HepG2 (cell line): ENCODE data around the gene SYTL5. TPM values are rescaled to one million over a fixed set of nuclear protein-coding genes. Genes with fewer than 3 reads are reported as not detected.

Experiments
- ATAC-seq: fragments of 200-7000 bp; cut with Tn5 transposase; 3 replicates; pipeline ENCODE4 v1.9.1; 2020; ENCODE audit warnings: mild to moderate bottlenecking, moderate library complexity
- BruUV-seq: library from RNA; stranded (reverse); fragments of 400-500 nt; replicated peaks from 2 replicates; lab custom pipeline; 2021; lab: Mats Ljungman, UMichigan
- CTCF ChIA-PET: fragments of 300-600 bp; formaldehyde crosslinking; extraction: SDS; loops from one replicate; lab custom pipeline; 2021; ENCODE audit warnings: low total read pairs, inconsistent platforms, low intra/inter-chr PET ratio; lab: Yijun Ruan, JAX
- POLR2A ChIA-PET: fragments of 350-600 bp; sonication (Branson Sonifier 250); formaldehyde crosslinking; loops from one replicate; lab custom pipeline; 2020; ENCODE audit warnings: antibody characterized with exemption, inconsistent platforms; lab: Yijun Ruan, JAX
- DNase-seq: peaks from one replicate; pipeline ENCODE4 v3.0.0-alpha.2; 2015; ENCODE audit warnings: low spot score
- FAIRE-seq: peaks from 3 replicates; lab custom pipeline; 2011; peaks lifted over from hg19 to GRCh38; lab: Jason Lieb, UNC
- H2AFZ ChIP-seq: one replicate; pipeline ENCODE4 v1.6.1; 2011; ENCODE audit warnings: low read length, inconsistent platforms
- H3K27ac ChIP-seq: fragments of 300-600 bp; 3 replicates; pipeline ENCODE4 v1.8.0; 2011; ENCODE audit warnings: mixed run types, mild to moderate bottlenecking, mixed read lengths, low read length, inconsistent platforms; ENCODE audit not compliant: insufficient read depth; ENCODE audit errors: extremely low read length
- H3K27me3 ChIP-seq, 2 experiments: fragments of 200-600 bp in 1 of 2; 2 replicates in 1 of 2; 3 replicates in 1 of 2; pipeline versions ENCODE4 v1.6.0 to v1.8.0; 2011; ENCODE audit warnings: low read length in 2 of 2, mild to moderate bottlenecking in 2 of 2, moderate library complexity in 2 of 2, inconsistent platforms in 1 of 2; ENCODE audit not compliant: insufficient read depth in 2 of 2, control insufficient read depth in 1 of 2
- H3K36me3 ChIP-seq, 2 experiments: fragments of 200-600 bp in 1 of 2; replicated peaks in 1 of 2; 2 replicates in 1 of 2; 3 replicates in 1 of 2; pipeline versions ENCODE4 v1.5.1 to v1.8.0; 2011; ENCODE audit warnings: low read length in 2 of 2, inconsistent platforms in 1 of 2; ENCODE audit not compliant: insufficient read depth in 2 of 2, control insufficient read depth in 1 of 2
- H3K4me1 ChIP-seq: 2 replicates; pipeline ENCODE4 v1.5.1; 2012; ENCODE audit warnings: low read length, inconsistent platforms; ENCODE audit not compliant: insufficient read depth
- H3K4me2 ChIP-seq: 2 replicates; pipeline ENCODE4 v1.6.0; 2011; ENCODE audit warnings: low read depth, low read length, inconsistent platforms
- H3K4me3 ChIP-seq, 3 experiments: fragments of 200-600 bp in 1 of 3; sonication (generic), shearing (Covaris generic) in 1 of 3; replicated peaks in 1 of 3; 2 replicates each; pipeline ENCODE4 v1.5.1; 2011 to 2016; ENCODE audit warnings: low read length in 3 of 3, inconsistent platforms in 2 of 3, low read depth in 2 of 3, mild to moderate bottlenecking in 2 of 3, control low read depth in 1 of 3, mixed read lengths in 1 of 3; ENCODE audit not compliant: insufficient read depth in 1 of 3
- H3K79me2 ChIP-seq: one replicate; pipeline ENCODE4 v1.6.1; 2011; ENCODE audit warnings: low read length, inconsistent platforms; ENCODE audit not compliant: insufficient read depth
- H3K9ac ChIP-seq: 2 replicates; pipeline ENCODE4 v1.6.0; 2011; ENCODE audit warnings: mild to moderate bottlenecking, low read depth, low read length, inconsistent platforms; ENCODE audit not compliant: insufficient read depth
- H3K9me3 ChIP-seq: 2 replicates; pipeline ENCODE4 v1.5.1; 2012; ENCODE audit warnings: mild to moderate bottlenecking, low read length
- H4K20me1 ChIP-seq: 2 replicates; pipeline ENCODE4 v1.6.0; 2011; ENCODE audit warnings: inconsistent platforms, mild to moderate bottlenecking, low read length, moderate library complexity; ENCODE audit not compliant: insufficient read depth
- AGO2 ChIP-seq: fragments of 200-400 bp; formaldehyde crosslinking; optimal IDR thresholded peaks from 2 replicates; pipeline ENCODE3; 2017; ENCODE audit warnings: mild to moderate bottlenecking, low read depth, low read length, moderate library complexity
- CHCHD3 ChIP-seq: sonication (generic); formaldehyde crosslinking; IDR thresholded peaks from 2 replicates; pipeline ENCODE4 v1.8.0; 2022; ENCODE audit warnings: mild to moderate bottlenecking, missing genetic modification reagents, moderate library complexity
- DBP ChIP-seq: sonication (generic); formaldehyde crosslinking; IDR thresholded peaks from 2 replicates; pipeline ENCODE4 v1.4.0; 2020; ENCODE audit warnings: missing genetic modification reagents; ENCODE audit errors: not compliant biosample characterization
- HMGA1 ChIP-seq: sonication (generic); formaldehyde crosslinking; conservative IDR thresholded peaks from 2 replicates; pipeline ENCODE4 v1.4.0; 2020; ENCODE audit warnings: missing genetic modification reagents
- IRF1 ChIP-seq: sonication (generic); formaldehyde crosslinking; IDR thresholded peaks from 2 replicates; pipeline ENCODE4 v1.4.0; 2020; ENCODE audit warnings: low read depth, mild to moderate bottlenecking, missing genetic modification reagents
- MAF1 ChIP-seq: sonication (generic); formaldehyde crosslinking; IDR thresholded peaks from 2 replicates; pipeline ENCODE4 v1.5.0; 2020; ENCODE audit warnings: missing genetic modification reagents, borderline replicate concordance
- MXD4 ChIP-seq: IDR thresholded peaks from 2 replicates; pipeline ENCODE4 v1.6.1; 2016; ENCODE audit warnings: mild to moderate bottlenecking, missing biosample characterization, missing genetic modification reagents
- MYNN ChIP-seq: sonication (generic); formaldehyde crosslinking; IDR thresholded peaks from 2 replicates; pipeline ENCODE4 v1.4.0; 2020; ENCODE audit warnings: mild to moderate bottlenecking, low read depth, missing genetic modification reagents
- NFE2 ChIP-seq: sonication (generic); formaldehyde crosslinking; IDR thresholded peaks from 2 replicates; pipeline ENCODE4 v1.4.0; 2020; ENCODE audit warnings: missing genetic modification reagents
- NR2C2 ChIP-seq: sonication (generic); formaldehyde crosslinking; IDR thresholded peaks from 2 replicates; pipeline ENCODE4 v1.4.0; 2020; ENCODE audit warnings: missing genetic modification reagents, mild to moderate bottlenecking, moderate library complexity, borderline replicate concordance
- PBX3 ChIP-seq: sonication (generic); formaldehyde crosslinking; IDR thresholded peaks from 2 replicates; pipeline ENCODE4 v1.8.1; 2023; ENCODE audit warnings: missing genetic modification reagents, inconsistent platforms, borderline replicate concordance
- THYN1 ChIP-seq: sonication (generic); formaldehyde crosslinking; IDR thresholded peaks from 2 replicates; pipeline ENCODE4 v1.8.1; 2023; ENCODE audit warnings: low read depth, mild to moderate bottlenecking, moderate library complexity, missing genetic modification reagents, borderline replicate concordance
- TRIM22 ChIP-seq: fragments of 450-650 bp; IDR thresholded peaks from 2 replicates; pipeline ENCODE4 v1.6.1; 2017
- WGBS: methylation state at CpG from one replicate; pipeline ENCODE4 v1.1.6; 2017; ENCODE audit warnings: low lambda C conversion rate; 5-methylcytosine and 5-hydroxymethylcytosine counted together
- in situ Hi-C: cut with HindIII; loops from 2 replicates; pipeline ENCODE4 v1.10.0; 2017; ENCODE audit warnings: low pct_unique_long_range_greater_than_20kb; ENCODE audit not compliant: extremely low pct_ligation_motif_present
- intact Hi-C: fragments of 100-400 bp; cut with micrococcal nuclease; formaldehyde crosslinking; loops from one replicate; pipeline ENCODE4 v1.10.0; 2022; ENCODE audit not compliant: unreplicated experiment
- polyA plus RNA-seq, 8 experiments: library from polyadenylated mRNA; depleted of rRNA in 3 of 8; stranded (reverse) in 7 of 8; unstranded in 1 of 8; fragments of >200 nt; fragmentation: Illumina TruSeq in 4 of 8; extraction: Trizol in 4 of 8; gene quantifications; 2 replicates each; pipeline versions ENCODE4 v1.2.1 to v1.2.3, GENCODE V29; 2011 to 2016; ENCODE audit warnings: low read depth in 4 of 8, missing spikeins in 1 of 8, mixed read lengths in 1 of 8; ENCODE audit not compliant: insufficient read depth in 1 of 8
- total RNA-seq, 5 experiments: library from RNA; depleted of rRNA; stranded (reverse); fragments of >200 nt; fragmentation: Illumina TruSeq; extraction: Trizol; gene quantifications; 2 replicates each; pipeline ENCODE4 v1.2.3, GENCODE V29; 2016; ENCODE audit warnings: low read depth in 1 of 5
- TF ChIP-seq, protein P1 (sequence below): sonication (generic); formaldehyde crosslinking; IDR thresholded peaks from 2 replicates; pipeline ENCODE4 v1.4.0; 2020; ENCODE audit warnings: low read depth, missing genetic modification reagents

The SYTL5 gene
- total and polyA plus RNA-seq, 2 of the 13 experiments (the other 11 are each of a cell fraction or from before 2014, with no cell fraction given): not detected

DNA sequence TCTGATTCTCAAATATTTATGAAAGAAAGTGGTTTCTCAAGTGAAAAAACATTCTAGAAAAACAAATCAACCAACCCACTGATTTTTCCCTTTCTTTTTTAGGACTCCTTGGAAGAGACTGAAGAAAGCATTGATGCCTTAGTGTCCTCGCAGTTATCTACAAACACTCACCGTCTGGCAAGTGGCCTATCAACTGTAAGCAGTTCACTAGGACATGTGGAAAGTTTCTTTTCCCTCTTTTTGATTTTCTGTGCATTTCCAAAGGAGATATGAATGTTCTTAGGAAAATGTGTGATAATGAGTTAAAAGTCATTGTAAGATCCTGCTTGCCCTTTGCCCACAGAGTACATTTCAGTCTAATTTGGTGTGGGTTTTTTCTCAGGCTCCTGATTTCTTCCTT, 95.9 kb downstream of the SYTL5 start (continued):
- TF ChIP-seq PBX3 (no peak), THYN1 (CRISPR knock-in tag) (no peak), NFE2 (CRISPR knock-in tag) (no peak)

DNA sequence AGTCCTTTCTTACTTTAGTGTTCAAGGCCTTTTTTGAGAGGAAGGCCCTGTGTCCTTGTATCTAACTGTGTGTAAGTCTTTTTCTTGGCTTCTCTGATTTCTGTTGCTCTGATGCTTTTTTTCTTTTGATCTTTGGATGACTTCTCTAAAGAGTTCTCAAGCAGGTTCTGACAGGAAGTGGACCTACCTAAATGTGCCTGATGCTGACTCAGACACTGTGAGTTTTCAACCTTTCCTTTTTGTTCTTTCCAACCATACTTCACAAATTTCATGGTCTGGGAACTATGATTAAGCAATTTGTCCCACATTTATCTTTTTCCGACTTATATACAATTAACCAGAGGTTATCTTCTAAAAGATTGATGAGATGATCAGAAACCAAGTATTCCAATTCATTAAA, 96.5 kb downstream of the SYTL5 start:
- 0% methylated on average over 1 of the region's 1 CpG for WGBS
- Histone ChIP-seq H3K36me3 (no peaks in the 10 kb centered on the region), H4K20me1 (no peaks in the 10 kb centered on the region), H3K27ac (no peak overlapping the region)
- in situ Hi-C loops: no loop called here
- FAIRE-seq: no peak
- no peak for DNase-seq
- no peak for TF ChIP-seq TRIM22
- TF ChIP-seq, protein P1, sequence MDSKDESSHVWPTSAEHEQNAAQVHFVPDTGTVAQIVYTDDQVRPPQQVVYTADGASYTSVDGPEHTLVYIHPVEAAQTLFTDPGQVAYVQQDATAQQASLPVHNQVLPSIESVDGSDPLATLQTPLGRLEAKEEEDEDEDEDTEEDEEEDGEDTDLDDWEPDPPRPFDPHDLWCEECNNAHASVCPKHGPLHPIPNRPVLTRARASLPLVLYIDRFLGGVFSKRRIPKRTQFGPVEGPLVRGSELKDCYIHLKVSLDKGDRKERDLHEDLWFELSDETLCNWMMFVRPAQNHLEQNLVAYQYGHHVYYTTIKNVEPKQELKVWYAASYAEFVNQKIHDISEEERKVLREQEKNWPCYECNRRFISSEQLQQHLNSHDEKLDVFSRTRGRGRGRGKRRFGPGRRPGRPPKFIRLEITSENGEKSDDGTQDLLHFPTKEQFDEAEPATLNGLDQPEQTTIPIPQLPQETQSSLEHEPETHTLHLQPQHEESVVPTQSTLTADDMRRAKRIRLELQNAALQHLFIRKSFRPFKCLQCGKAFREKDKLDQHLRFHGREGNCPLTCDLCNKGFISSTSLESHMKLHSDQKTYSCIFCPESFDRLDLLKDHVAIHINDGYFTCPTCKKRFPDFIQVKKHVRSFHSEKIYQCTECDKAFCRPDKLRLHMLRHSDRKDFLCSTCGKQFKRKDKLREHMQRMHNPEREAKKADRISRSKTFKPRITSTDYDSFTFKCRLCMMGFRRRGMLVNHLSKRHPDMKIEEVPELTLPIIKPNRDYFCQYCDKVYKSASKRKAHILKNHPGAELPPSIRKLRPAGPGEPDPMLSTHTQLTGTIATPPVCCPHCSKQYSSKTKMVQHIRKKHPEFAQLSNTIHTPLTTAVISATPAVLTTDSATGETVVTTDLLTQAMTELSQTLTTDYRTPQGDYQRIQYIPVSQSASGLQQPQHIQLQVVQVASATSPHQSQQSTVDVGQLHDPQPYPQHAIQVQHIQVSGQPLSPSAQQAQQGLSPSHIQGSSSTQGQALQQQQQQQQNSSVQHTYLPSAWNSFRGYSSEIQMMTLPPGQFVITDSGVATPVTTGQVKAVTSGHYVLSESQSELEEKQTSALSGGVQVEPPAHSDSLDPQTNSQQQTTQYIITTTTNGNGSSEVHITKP (CRISPR knock-in tag): no peak
- no peak for TF ChIP-seq AGO2
- no peak for TF ChIP-seq MXD4 (CRISPR knock-in tag)
- TF ChIP-seq CHCHD3 (CRISPR knock-in tag): no peak
- TF ChIP-seq IRF1 (CRISPR knock-in tag): no peak
- TF ChIP-seq MAF1 (CRISPR knock-in tag): no peak
- no peak for TF ChIP-seq NR2C2 (CRISPR knock-in tag)
- no peak for TF ChIP-seq DBP
- no peak for TF ChIP-seq HMGA1 (CRISPR knock-in tag)
- TF ChIP-seq MYNN (CRISPR knock-in tag): no peak
- TF ChIP-seq, all 625 proteins: peak for 0
- Histone ChIP-seq H3K79me2 (no peaks in the 10 kb centered on the region), H3K9me3 (no peaks in the 10 kb centered on the region), H3K27me3 (no peaks in the 10 kb centered on the region), H2AFZ (no peak overlapping the region), H3K4me3 (no peak overlapping the region), H3K4me1 (peaks cover 10% of the 10 kb centered on the region; the same call in 1 of the 2 replicates), H3K4me2 (no peak overlapping the region), H3K9ac (no peak overlapping the region)
- ChIA-PET POLR2A (no interaction called here), CTCF (no interaction called here)
- intact Hi-C loops: no loop called here
- BruUV-seq: no TSS peak
- no peak for ATAC-seq
